Chondrocyte (in vitro differentiated cells): Measurements from ENCODE around the gene SEMA3A. TPM values are rescaled to one million over a fixed set of nuclear protein-coding genes. Genes with fewer than 3 reads are reported as not detected.

ENCODE experiments used
- DNase-seq: peaks from one replicate; pipeline ENCODE4 v3.0.0; 2021; ENCODE audit warnings: mixed read lengths, low spot score
- H3K27ac Mint-ChIP-seq: one replicate; pipeline ENCODE4 v1.8.0; 2021; ENCODE audit warnings: mild to moderate bottlenecking, moderate library complexity, mixed read lengths; ENCODE audit not compliant: unreplicated experiment
- H3K27me3 Mint-ChIP-seq: 2 replicates; pipeline ENCODE4 v1.8.0; 2021; ENCODE audit warnings: low read depth, mixed read lengths
- H3K36me3 Mint-ChIP-seq: 2 replicates; pipeline ENCODE4 v1.8.0; 2021; ENCODE audit warnings: low read depth, mixed read lengths
- H3K4me1 Mint-ChIP-seq: 2 replicates; pipeline ENCODE4 v1.8.0; 2021; ENCODE audit warnings: low read depth, mild to moderate bottlenecking, mixed read lengths
- H3K4me3 Mint-ChIP-seq: one replicate; pipeline ENCODE4 v1.8.0; 2021; ENCODE audit warnings: mild to moderate bottlenecking, moderate library complexity, mixed read lengths; ENCODE audit not compliant: unreplicated experiment
- H3K9me3 Mint-ChIP-seq: 2 replicates; pipeline ENCODE4 v1.8.0; 2021; ENCODE audit warnings: low read depth, mixed read lengths
- total RNA-seq: library from RNA; stranded (reverse); gene quantifications from 3 replicates; pipeline ENCODE4 v1.2.1, GENCODE V29; 2021
- TF ChIP-seq, protein P1 (sequence below): fragments of 200-600 bp; sonication (generic); IDR thresholded peaks from 2 replicates; pipeline ENCODE4 v1.5.0; 2021; ENCODE audit warnings: antibody characterized with exemption, mild to moderate bottlenecking, moderate library complexity

SEMA3A gene
- total RNA-seq, 1 donor from 2014 or later = 0.65 TPM

DNA sequence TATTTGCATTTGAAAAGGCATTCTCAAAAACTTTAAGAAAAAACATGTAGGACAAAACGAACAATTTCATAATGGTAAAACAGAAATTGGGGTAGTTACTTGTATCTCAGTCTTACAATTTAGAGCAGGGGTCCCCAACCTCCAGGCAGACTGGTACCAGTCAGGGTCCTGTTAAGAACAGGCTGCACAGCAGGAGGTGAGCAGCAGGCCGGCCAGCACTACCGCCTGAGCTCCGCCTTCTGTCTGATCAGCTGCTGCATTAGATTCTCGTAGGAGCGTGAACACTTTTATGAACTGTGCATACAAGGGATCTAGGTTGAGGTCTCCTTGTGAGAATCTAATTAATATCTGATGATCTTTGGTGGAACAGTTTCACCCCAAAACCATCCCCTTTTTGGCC, 77.3 kb downstream of the SEMA3A start:
- DNase-seq = peak; percentile 28
- no peaks in the 10 kb centered on the region for H3K36me3 Mint-ChIP-seq
- H3K9me3 Mint-ChIP-seq = peaks cover 3% of the 10 kb centered on the region
- H3K4me1 Mint-ChIP-seq = peaks cover 20% of the 10 kb centered on the region
- no peak overlapping the region for H3K4me3 Mint-ChIP-seq
- no peak overlapping the region for H3K27ac Mint-ChIP-seq
- no peaks in the 10 kb centered on the region for H3K27me3 Mint-ChIP-seq
- TF ChIP-seq, protein P1, sequence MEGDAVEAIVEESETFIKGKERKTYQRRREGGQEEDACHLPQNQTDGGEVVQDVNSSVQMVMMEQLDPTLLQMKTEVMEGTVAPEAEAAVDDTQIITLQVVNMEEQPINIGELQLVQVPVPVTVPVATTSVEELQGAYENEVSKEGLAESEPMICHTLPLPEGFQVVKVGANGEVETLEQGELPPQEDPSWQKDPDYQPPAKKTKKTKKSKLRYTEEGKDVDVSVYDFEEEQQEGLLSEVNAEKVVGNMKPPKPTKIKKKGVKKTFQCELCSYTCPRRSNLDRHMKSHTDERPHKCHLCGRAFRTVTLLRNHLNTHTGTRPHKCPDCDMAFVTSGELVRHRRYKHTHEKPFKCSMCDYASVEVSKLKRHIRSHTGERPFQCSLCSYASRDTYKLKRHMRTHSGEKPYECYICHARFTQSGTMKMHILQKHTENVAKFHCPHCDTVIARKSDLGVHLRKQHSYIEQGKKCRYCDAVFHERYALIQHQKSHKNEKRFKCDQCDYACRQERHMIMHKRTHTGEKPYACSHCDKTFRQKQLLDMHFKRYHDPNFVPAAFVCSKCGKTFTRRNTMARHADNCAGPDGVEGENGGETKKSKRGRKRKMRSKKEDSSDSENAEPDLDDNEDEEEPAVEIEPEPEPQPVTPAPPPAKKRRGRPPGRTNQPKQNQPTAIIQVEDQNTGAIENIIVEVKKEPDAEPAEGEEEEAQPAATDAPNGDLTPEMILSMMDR = no peak

DNA sequence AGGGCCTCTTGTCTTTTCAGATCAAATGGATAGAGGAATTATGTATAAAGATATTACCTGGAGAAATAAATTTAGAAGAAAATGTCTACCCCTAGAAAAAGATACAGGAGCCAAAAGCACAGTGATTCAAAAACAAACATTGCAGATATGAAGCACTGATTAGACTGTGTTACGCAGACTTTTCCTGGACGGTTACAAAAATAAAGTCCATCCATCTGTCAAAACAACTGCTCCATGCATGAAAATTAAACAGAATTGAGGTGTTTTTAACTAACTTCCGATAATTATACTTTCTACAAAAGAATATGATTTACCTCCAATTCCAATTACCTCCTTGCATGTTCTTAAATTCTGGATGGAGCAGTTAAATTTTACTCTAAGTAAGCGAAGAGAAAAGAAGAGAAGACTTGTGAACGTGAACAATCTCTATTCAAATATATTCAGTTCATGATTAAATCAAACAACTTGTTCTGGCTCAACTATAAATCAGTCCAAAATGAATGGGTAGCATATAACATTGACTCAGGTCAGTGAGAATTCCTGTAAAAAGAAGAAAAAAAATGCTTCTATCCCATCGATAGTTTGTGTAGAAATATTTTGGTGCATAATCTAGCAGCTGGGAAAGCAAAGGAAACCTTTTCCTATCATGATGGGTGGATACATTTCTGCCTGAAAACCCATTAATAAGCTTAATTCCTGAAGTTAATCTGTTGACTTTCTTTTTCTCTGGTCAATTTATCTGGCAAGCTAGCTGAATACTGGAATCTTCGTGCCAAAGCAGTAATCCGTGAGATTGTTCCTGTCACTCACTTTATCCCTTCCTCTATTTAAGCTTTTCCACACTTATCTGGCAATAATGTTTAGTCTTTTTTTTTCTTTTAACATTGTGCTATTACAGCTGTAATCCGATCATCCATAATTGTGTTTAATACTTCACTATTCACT, 80.4 kb downstream of the SEMA3A start:
- Mint-ChIP-seq H3K27me3 (no peaks in the 10 kb centered on the region), H3K27ac (no peak overlapping the region), H3K36me3 (no peaks in the 10 kb centered on the region), H3K9me3 (no peaks in the 10 kb centered on the region), H3K4me3 (no peak overlapping the region), H3K4me1 (peaks cover 19% of the 10 kb centered on the region)
- no peak for DNase-seq
- TF ChIP-seq, protein P1 = no peak

DNA sequence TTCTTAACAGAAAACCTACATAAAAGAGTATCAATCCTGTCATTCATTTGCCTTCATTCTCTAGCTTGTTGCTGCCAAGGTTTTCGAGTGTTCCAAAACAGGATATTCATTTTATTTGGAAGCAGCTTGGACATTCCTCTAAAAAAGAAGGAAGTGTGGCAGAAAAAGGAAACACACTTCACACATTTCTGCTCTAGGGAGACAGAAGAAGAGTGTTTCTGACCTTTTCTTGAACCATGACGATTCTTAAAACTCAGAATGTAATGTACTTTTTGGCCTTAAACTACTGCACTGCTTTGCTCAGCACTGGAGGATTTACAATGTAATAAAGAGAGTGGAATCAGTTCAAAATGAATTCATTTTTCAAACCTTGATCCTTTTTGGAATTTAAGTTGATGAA, 81.3 kb downstream of the SEMA3A start:
- H3K27me3 Mint-ChIP-seq = no peaks in the 10 kb centered on the region
- H3K4me3 Mint-ChIP-seq = no peak overlapping the region
- no peaks in the 10 kb centered on the region for H3K9me3 Mint-ChIP-seq
- no peak for DNase-seq
- no peaks in the 10 kb centered on the region for H3K36me3 Mint-ChIP-seq
- peak overlapping the region; percentile 25 for H3K27ac Mint-ChIP-seq
- peaks cover 19% of the 10 kb centered on the region for H3K4me1 Mint-ChIP-seq
- TF ChIP-seq, protein P1 = no peak

DNA sequence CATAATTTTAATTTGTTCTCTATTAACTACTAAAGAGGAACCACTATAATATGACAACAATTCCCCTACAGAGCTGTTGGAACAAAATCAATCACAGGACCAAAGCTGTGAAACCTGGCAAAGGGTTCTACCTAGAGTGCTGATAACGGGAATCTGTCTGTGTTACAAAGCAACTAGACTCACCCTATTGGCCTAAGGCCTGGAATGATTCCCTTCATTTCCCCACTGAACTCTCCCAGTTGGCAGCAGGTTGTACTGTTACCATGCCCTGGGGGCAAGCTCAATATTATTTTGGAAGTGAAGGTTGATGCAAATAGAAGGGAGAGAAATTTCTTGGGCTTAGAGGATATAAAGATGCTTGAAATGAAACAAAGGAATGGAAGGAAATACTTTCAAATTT, 81.8 kb downstream of the SEMA3A start:
- no peak for DNase-seq
- Mint-ChIP-seq H3K27me3 (no peaks in the 10 kb centered on the region), H3K9me3 (no peaks in the 10 kb centered on the region), H3K27ac (no peak overlapping the region), H3K4me3 (no peak overlapping the region), H3K4me1 (peaks cover 19% of the 10 kb centered on the region), H3K36me3 (no peaks in the 10 kb centered on the region)
- TF ChIP-seq, protein P1 = no peak

DNA sequence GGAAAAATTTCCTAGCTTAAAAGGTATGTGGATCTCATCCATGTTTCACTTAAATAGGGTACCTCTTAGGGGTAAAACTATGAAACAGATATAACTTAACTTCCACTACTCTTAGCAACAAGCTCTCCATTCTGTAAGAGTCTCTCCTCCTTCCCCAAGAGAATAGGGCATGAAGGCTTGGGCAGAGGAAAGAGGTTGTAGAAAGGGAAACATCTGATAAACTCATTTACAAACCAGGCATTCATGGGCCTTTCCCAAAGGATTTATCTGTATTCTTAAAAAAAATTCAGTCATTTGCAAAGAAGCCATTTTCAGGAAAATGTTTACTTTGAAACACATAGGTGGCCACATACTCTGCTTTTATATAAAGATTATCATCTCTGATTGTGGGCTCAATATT, 82.7 kb downstream of the SEMA3A start:
- H3K27ac Mint-ChIP-seq = no peak overlapping the region
- TF ChIP-seq, protein P1 = no peak
- H3K36me3 Mint-ChIP-seq = no peaks in the 10 kb centered on the region
- no peak overlapping the region for H3K4me3 Mint-ChIP-seq
- no peak for DNase-seq
- H3K9me3 Mint-ChIP-seq = no peaks in the 10 kb centered on the region
- peaks cover 19% of the 10 kb centered on the region for H3K4me1 Mint-ChIP-seq
- H3K27me3 Mint-ChIP-seq = no peaks in the 10 kb centered on the region
